ENCODE results near the gene METTL4. TPM values are rescaled to one million over a fixed set of nuclear protein-coding genes. Genes with fewer than 3 reads are reported as not detected.

Gene METTL4
- polyA plus RNA-seq, 2 of the 4 experiments (the other 2 are of a cell fraction) = 7.1 to 14.9 TPM

DNA sequence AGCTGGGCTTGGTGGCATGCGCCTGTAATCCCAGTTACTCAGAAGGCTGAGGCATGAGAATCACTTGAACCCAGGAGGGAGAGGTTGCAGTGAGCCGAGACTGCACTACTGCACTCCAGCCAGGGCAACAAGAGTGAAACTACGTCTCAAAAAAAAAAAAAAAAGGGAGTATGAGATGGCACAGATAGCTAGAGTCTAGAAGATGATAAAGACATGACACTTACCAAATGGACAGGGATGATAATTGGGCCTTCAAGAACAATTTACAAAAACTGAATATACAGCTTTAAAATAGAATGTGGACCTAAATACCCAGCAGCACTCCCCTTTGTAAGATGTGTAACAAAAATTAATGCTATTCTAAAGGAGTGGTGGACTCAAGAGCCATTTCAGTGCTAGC is 2.7 kb downstream of the METTL4 start:
- peaks cover 17% of the 10 kb centered on the region for H3K4me1 ChIP-seq
- H3K27ac ChIP-seq = no peak overlapping the region
- FAIRE-seq = no peak
- WGBS (ENCODE audit: missing lambda C conversion rate) = 88% methylated on average over 3 of the region's 3 CpGs
- DNase-seq (ENCODE audit: low read depth in 1 of 2, low spot score in 1 of 2) = no peak
- H3K4me2 ChIP-seq = no peak overlapping the region
- H3K9me3 ChIP-seq = no peaks in the 10 kb centered on the region
- ChIA-PET CTCF (no interaction called here), POLR2A (no interaction called here)
- ATAC-seq = no peak
- TF ChIP-seq, protein P1, sequence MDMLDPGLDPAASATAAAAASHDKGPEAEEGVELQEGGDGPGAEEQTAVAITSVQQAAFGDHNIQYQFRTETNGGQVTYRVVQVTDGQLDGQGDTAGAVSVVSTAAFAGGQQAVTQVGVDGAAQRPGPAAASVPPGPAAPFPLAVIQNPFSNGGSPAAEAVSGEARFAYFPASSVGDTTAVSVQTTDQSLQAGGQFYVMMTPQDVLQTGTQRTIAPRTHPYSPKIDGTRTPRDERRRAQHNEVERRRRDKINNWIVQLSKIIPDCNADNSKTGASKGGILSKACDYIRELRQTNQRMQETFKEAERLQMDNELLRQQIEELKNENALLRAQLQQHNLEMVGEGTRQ (IDR thresholded peaks at IDR 0.05) = no peak
- no peak for TF ChIP-seq HEYL (CRISPR knock-in tag; IDR thresholded peaks at IDR 0.05)
- no peak for TF ChIP-seq POLR2A (IDR thresholded peaks at IDR 0.05; ENCODE audit: low read length)
- no peak for TF ChIP-seq NFE2L2 (conservative IDR thresholded peaks at IDR 0.05; ENCODE audit: low read length)
- no peak for TF ChIP-seq TP53 (CRISPR knock-in tag; IDR thresholded peaks at IDR 0.05)
- TF ChIP-seq RNF2 (IDR thresholded peaks at IDR 0.05; ENCODE audit: borderline replicate concordance, low read depth) = no peak
- TF ChIP-seq, protein P2, sequence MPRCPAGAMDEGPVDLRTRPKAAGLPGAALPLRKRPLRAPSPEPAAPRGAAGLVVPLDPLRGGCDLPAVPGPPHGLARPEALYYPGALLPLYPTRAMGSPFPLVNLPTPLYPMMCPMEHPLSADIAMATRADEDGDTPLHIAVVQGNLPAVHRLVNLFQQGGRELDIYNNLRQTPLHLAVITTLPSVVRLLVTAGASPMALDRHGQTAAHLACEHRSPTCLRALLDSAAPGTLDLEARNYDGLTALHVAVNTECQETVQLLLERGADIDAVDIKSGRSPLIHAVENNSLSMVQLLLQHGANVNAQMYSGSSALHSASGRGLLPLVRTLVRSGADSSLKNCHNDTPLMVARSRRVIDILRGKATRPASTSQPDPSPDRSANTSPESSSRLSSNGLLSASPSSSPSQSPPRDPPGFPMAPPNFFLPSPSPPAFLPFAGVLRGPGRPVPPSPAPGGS (IDR thresholded peaks at IDR 0.05) = no peak
- TF ChIP-seq NR3C1 (IDR thresholded peaks at IDR 0.05) = no peak
- no peak for TF ChIP-seq RARB (CRISPR knock-in tag; IDR thresholded peaks at IDR 0.05)
- no peak for TF ChIP-seq ZFP36 (IDR thresholded peaks at IDR 0.05; ENCODE audit: borderline replicate concordance, partially characterized antibody)
- no peak for TF ChIP-seq NPAS2 (CRISPR knock-in tag; IDR thresholded peaks at IDR 0.05; ENCODE audit: borderline replicate concordance)
- TF ChIP-seq JUN (IDR thresholded peaks at IDR 0.05) = no peak
- TF ChIP-seq, protein P3, sequence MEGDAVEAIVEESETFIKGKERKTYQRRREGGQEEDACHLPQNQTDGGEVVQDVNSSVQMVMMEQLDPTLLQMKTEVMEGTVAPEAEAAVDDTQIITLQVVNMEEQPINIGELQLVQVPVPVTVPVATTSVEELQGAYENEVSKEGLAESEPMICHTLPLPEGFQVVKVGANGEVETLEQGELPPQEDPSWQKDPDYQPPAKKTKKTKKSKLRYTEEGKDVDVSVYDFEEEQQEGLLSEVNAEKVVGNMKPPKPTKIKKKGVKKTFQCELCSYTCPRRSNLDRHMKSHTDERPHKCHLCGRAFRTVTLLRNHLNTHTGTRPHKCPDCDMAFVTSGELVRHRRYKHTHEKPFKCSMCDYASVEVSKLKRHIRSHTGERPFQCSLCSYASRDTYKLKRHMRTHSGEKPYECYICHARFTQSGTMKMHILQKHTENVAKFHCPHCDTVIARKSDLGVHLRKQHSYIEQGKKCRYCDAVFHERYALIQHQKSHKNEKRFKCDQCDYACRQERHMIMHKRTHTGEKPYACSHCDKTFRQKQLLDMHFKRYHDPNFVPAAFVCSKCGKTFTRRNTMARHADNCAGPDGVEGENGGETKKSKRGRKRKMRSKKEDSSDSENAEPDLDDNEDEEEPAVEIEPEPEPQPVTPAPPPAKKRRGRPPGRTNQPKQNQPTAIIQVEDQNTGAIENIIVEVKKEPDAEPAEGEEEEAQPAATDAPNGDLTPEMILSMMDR (IDR thresholded peaks at IDR 0.05) = no peak
- TF ChIP-seq, protein P4, sequence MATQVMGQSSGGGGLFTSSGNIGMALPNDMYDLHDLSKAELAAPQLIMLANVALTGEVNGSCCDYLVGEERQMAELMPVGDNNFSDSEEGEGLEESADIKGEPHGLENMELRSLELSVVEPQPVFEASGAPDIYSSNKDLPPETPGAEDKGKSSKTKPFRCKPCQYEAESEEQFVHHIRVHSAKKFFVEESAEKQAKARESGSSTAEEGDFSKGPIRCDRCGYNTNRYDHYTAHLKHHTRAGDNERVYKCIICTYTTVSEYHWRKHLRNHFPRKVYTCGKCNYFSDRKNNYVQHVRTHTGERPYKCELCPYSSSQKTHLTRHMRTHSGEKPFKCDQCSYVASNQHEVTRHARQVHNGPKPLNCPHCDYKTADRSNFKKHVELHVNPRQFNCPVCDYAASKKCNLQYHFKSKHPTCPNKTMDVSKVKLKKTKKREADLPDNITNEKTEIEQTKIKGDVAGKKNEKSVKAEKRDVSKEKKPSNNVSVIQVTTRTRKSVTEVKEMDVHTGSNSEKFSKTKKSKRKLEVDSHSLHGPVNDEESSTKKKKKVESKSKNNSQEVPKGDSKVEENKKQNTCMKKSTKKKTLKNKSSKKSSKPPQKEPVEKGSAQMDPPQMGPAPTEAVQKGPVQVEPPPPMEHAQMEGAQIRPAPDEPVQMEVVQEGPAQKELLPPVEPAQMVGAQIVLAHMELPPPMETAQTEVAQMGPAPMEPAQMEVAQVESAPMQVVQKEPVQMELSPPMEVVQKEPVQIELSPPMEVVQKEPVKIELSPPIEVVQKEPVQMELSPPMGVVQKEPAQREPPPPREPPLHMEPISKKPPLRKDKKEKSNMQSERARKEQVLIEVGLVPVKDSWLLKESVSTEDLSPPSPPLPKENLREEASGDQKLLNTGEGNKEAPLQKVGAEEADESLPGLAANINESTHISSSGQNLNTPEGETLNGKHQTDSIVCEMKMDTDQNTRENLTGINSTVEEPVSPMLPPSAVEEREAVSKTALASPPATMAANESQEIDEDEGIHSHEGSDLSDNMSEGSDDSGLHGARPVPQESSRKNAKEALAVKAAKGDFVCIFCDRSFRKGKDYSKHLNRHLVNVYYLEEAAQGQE (IDR thresholded peaks at IDR 0.05) = no peak
- TF ChIP-seq BHLHE40 (IDR thresholded peaks at IDR 0.05; ENCODE audit: low read depth, low read length) = no peak
- TF ChIP-seq ZSCAN20 (CRISPR knock-in tag; IDR thresholded peaks at IDR 0.05) = no peak
- no peak for TF ChIP-seq SREBF2 (IDR thresholded peaks at IDR 0.05)
- no peak for TF ChIP-seq CEBPB (IDR thresholded peaks at IDR 0.05)
- TF ChIP-seq, protein P5, sequence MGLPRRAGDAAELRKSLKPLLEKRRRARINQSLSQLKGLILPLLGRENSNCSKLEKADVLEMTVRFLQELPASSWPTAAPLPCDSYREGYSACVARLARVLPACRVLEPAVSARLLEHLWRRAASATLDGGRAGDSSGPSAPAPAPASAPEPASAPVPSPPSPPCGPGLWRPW (IDR thresholded peaks at IDR 0.05) = no peak
- no peak overlapping the region for H3K4me3 ChIP-seq

DNA sequence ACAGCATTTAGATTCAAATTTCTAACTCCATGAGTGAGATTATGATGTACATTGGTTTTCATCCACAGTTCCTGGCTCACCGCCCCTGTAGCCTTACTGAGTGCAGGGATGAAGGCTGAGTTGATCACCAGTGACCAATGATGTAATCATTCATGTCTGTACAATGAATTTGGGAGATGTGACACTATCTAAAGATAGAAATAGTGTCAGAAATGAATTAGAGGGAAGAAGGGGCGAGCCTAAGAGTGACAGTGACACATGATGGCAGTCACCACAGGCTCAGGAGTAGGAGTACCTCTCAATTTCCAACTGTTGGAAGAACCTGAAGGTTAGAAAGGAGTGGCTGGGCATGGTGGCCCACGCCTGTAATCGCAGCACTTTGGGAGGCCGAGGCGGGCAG is 3.2 kb downstream of the METTL4 start:
- H3K4me2 ChIP-seq = no peak overlapping the region
- H3K4me3 ChIP-seq = no peak overlapping the region
- H3K4me1 ChIP-seq = peaks cover 12% of the 10 kb centered on the region
- DNase-seq (ENCODE audit: low read depth in 1 of 2, low spot score in 1 of 2) (no peak), FAIRE-seq (no peak), ATAC-seq (no peak)
- 87% methylated on average over 5 of the region's 6 CpGs for WGBS (ENCODE audit: missing lambda C conversion rate)
- TF ChIP-seq TFCP2L1 (CRISPR knock-in tag; IDR thresholded peaks at IDR 0.05) (no peak), HEYL (CRISPR knock-in tag; IDR thresholded peaks at IDR 0.05) (no peak), EHF (CRISPR knock-in tag; IDR thresholded peaks at IDR 0.05) (no peak), MYC (IDR thresholded peaks at IDR 0.05; ENCODE audit: borderline replicate concordance, low read length) (no peak), JUN (IDR thresholded peaks at IDR 0.05) (no peak), HOXB5 (CRISPR knock-in tag; IDR thresholded peaks at IDR 0.05) (no peak), RFX5 (IDR thresholded peaks at IDR 0.05) (no peak), ZC3H11A (IDR thresholded peaks at IDR 0.05) (no peak), ESRRA (IDR thresholded peaks at IDR 0.05; ENCODE audit: borderline replicate concordance, low read length) (no peak), KDM5A (IDR thresholded peaks at IDR 0.05) (no peak)
- TF ChIP-seq, protein P1 (IDR thresholded peaks at IDR 0.05) = no peak
- TF ChIP-seq, protein P6, sequence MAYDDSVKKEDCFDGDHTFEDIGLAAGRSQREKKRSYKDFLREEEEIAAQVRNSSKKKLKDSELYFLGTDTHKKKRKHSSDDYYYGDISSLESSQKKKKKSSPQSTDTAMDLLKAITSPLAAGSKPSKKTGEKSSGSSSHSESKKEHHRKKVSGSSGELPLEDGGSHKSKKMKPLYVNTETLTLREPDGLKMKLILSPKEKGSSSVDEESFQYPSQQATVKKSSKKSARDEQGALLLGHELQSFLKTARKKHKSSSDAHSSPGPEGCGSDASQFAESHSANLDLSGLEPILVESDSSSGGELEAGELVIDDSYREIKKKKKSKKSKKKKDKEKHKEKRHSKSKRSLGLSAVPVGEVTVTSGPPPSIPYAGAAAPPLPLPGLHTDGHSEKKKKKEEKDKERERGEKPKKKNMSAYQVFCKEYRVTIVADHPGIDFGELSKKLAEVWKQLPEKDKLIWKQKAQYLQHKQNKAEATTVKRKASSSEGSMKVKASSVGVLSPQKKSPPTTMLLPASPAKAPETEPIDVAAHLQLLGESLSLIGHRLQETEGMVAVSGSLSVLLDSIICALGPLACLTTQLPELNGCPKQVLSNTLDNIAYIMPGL (CRISPR knock-in tag; IDR thresholded peaks at IDR 0.05; ENCODE audit: borderline replicate concordance) = no peak
- POLR2A ChIA-PET = no interaction called here
- CTCF ChIA-PET = no interaction called here
- H3K27ac ChIP-seq = no peak overlapping the region
- no peaks in the 10 kb centered on the region for H3K9me3 ChIP-seq

All from A549 (cell line).